Erythroblast (primary cell): ENCODE data around the gene DMRTA2.

Experiments
- GATA1 ChIP-seq: IDR thresholded peaks from 2 replicates; pipeline ENCODE4 v1.6.1; 2011; ENCODE audit warnings: low read depth, mild to moderate bottlenecking, control low read depth, low read length, moderate library complexity
- POLR2A ChIP-seq: IDR thresholded peaks from 2 replicates; pipeline ENCODE4 v1.6.1; 2011; ENCODE audit warnings: mild to moderate bottlenecking, low read length

DNA sequence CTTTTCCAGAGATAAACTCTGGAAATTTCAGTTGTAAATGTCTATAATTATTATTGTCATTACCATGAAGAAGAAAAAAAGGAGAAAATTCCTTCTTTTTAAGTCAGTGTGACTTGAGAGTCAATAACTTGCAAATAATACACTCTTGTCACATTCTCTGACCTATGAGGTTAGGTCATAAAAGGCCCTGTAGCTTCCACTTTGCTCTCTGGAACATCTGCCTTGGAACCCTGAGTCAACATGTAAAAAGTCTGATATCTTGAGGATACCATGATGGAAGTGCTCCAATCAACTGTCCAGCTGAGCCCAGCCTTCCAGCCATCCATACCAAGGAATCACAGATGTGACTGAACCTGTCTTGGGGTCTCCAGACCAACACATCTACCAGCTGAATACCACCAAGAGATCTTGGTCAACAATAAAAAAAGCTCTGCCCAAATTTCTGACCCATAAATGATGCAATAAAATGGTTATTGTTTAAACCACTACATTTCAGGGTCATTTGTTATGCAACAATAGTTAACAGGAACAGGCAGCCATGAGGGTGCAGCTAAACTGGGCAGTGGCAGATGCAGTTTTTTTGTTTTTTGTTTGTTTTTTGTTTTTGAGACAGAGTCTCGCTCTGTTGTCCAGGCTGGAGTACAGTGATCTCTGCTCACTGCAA, 10.3 kb downstream of the DMRTA2 start:
- TF ChIP-seq POLR2A (no peak), GATA1 (no peak)
